Measurements from ENCODE around the gene IPO7. TPM values are rescaled to one million over a fixed set of nuclear protein-coding genes. Genes with fewer than 3 reads are reported as not detected.

Gene IPO7
- total and polyA plus RNA-seq, 10 of the 15 experiments (the other 5 are each of a cell fraction or from before 2014, with no cell fraction given): 5.0 to 51.4 (median 30.6) TPM

DNA sequence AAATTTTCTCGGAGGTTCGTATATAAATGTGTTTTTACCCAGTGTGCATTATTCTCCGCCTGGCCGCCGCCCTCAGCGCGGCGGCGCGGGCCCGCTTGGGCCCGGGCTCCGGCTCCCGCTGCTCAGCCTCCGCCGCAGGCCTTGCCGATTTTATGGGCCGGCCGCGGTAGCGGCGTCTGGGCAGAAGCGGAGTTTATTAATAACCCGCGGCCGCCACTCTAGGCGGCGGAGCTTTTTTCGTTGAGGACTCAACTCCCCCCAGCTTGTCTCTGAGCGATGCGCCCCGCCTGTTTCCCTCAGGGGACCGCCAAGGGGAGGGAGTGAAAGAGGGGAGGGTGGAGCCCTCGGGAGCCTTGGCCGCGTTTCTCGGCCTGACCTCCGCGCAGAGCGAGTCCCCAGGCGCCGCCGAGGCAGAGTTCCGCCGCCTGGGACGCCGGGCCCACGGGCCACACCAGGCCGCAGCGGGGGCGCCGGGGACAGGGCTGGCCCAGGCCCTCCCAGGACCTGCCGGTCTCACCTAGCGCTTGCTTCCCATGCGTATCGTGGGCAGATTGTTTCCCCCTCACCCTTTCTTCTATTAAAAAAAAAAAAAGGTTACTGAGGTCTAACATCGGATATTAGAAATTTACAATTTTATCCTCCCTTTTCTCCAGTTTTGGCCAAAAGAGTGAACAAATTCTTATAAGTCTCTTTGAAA lies 76.8 kb downstream of the IPO7 start (continued):
- 0 out of 2 replicates have a peak, but pooled peaks have one; percentile 11 for TF ChIP-seq SMC3 (IDR thresholded peaks at IDR 0.05; ENCODE audit: borderline replicate concordance, low read length)
- no peak; the same call in 1 of the 2 replicates for TF ChIP-seq EED (IDR thresholded peaks at IDR 0.05; ENCODE audit: low read depth)
- TF ChIP-seq, protein P1, sequence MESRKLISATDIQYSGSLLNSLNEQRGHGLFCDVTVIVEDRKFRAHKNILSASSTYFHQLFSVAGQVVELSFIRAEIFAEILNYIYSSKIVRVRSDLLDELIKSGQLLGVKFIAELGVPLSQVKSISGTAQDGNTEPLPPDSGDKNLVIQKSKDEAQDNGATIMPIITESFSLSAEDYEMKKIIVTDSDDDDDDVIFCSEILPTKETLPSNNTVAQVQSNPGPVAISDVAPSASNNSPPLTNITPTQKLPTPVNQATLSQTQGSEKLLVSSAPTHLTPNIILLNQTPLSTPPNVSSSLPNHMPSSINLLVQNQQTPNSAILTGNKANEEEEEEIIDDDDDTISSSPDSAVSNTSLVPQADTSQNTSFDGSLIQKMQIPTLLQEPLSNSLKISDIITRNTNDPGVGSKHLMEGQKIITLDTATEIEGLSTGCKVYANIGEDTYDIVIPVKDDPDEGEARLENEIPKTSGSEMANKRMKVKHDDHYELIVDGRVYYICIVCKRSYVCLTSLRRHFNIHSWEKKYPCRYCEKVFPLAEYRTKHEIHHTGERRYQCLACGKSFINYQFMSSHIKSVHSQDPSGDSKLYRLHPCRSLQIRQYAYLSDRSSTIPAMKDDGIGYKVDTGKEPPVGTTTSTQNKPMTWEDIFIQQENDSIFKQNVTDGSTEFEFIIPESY (IDR thresholded peaks at IDR 0.05): no peak
- peak; percentile 61 for TF ChIP-seq TBL1XR1 (IDR thresholded peaks at IDR 0.05; ENCODE audit: low read depth, low read length)
- no peak for TF ChIP-seq JUND (IDR thresholded peaks at IDR 0.05; ENCODE audit: low read depth, low read length)
- TF ChIP-seq LARP7 (IDR thresholded peaks at IDR 0.05): peak; percentile 93
- TF ChIP-seq HDGF (IDR thresholded peaks at IDR 0.05): no peak
- TF ChIP-seq BACH1 (IDR thresholded peaks at IDR 0.05; ENCODE audit: borderline replicate concordance): peak; percentile 72
- no peak for TF ChIP-seq ZBED1 (IDR thresholded peaks at IDR 0.05; ENCODE audit: borderline replicate concordance)
- TF ChIP-seq ZNF622 (IDR thresholded peaks at IDR 0.05): no peak
- 0 out of 2 replicates have a peak, but pooled peaks have one; percentile 56 for TF ChIP-seq RBBP5 (conservative IDR thresholded peaks at IDR 0.05)
- peak in 1 of 2 experiments; percentile 24; a peak in 1 of 3 replicates for TF ChIP-seq EGR1 (IDR thresholded peaks at IDR 0.05; ENCODE audit: borderline replicate concordance in 1 of 2, low read depth in 2 of 2, low read length in 2 of 2)
- TF ChIP-seq RUNX3 (IDR thresholded peaks at IDR 0.05; ENCODE audit: low read length): no peak; the same call in 1 of the 2 replicates
- TF ChIP-seq NR2C1 (IDR thresholded peaks at IDR 0.05): no peak
- TF ChIP-seq, protein P2, sequence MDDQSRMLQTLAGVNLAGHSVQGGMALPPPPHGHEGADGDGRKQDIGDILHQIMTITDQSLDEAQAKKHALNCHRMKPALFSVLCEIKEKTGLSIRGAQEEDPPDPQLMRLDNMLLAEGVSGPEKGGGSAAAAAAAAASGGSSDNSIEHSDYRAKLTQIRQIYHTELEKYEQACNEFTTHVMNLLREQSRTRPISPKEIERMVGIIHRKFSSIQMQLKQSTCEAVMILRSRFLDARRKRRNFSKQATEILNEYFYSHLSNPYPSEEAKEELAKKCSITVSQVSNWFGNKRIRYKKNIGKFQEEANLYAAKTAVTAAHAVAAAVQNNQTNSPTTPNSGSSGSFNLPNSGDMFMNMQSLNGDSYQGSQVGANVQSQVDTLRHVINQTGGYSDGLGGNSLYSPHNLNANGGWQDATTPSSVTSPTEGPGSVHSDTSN (IDR thresholded peaks at IDR 0.05; ENCODE audit: insufficient replicate concordance, low read depth, low read length): peak; percentile 15
- TF ChIP-seq, protein P3, sequence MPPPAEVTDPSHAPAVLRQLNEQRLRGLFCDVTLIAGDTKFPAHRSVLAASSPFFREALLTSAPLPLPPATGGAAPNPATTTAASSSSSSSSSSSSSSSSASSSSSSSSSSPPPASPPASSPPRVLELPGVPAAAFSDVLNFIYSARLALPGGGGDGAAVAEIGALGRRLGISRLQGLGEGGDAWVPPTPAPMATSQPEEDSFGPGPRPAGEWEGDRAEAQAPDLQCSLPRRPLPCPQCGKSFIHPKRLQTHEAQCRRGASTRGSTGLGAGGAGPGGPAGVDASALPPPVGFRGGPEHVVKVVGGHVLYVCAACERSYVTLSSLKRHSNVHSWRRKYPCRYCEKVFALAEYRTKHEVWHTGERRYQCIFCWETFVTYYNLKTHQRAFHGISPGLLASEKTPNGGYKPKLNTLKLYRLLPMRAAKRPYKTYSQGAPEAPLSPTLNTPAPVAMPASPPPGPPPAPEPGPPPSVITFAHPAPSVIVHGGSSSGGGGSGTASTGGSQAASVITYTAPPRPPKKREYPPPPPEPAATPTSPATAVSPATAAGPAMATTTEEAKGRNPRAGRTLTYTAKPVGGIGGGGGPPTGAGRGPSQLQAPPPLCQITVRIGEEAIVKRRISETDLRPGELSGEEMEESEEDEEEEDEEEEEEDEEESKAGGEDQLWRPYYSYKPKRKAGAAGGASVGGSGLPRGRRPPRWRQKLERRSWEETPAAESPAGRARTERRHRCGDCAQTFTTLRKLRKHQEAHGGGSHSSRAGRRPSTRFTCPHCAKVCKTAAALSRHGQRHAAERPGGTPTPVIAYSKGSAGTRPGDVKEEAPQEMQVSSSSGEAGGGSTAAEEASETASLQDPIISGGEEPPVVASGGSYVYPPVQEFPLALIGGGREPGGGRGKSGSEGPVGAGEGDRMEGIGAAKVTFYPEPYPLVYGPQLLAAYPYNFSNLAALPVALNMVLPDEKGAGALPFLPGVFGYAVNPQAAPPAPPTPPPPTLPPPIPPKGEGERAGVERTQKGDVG (CRISPR knock-in tag; IDR thresholded peaks at IDR 0.05): no peak
- TF ChIP-seq SIX5 (IDR thresholded peaks at IDR 0.05; ENCODE audit: low read depth, low read length, severe bottlenecking): no peak
- TF ChIP-seq ZSCAN29 (IDR thresholded peaks at IDR 0.05): peak; percentile 77; the same call in 1 of the 2 replicates
- TF ChIP-seq, protein P4, sequence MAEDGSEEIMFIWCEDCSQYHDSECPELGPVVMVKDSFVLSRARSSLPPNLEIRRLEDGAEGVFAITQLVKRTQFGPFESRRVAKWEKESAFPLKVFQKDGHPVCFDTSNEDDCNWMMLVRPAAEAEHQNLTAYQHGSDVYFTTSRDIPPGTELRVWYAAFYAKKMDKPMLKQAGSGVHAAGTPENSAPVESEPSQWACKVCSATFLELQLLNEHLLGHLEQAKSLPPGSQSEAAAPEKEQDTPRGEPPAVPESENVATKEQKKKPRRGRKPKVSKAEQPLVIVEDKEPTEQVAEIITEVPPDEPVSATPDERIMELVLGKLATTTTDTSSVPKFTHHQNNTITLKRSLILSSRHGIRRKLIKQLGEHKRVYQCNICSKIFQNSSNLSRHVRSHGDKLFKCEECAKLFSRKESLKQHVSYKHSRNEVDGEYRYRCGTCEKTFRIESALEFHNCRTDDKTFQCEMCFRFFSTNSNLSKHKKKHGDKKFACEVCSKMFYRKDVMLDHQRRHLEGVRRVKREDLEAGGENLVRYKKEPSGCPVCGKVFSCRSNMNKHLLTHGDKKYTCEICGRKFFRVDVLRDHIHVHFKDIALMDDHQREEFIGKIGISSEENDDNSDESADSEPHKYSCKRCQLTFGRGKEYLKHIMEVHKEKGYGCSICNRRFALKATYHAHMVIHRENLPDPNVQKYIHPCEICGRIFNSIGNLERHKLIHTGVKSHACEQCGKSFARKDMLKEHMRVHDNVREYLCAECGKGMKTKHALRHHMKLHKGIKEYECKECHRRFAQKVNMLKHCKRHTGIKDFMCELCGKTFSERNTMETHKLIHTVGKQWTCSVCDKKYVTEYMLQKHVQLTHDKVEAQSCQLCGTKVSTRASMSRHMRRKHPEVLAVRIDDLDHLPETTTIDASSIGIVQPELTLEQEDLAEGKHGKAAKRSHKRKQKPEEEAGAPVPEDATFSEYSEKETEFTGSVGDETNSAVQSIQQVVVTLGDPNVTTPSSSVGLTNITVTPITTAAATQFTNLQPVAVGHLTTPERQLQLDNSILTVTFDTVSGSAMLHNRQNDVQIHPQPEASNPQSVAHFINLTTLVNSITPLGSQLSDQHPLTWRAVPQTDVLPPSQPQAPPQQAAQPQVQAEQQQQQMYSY (CRISPR knock-in tag; IDR thresholded peaks at IDR 0.05): no peak
- TF ChIP-seq WRNIP1 (IDR thresholded peaks at IDR 0.05; ENCODE audit: borderline replicate concordance, low read depth, low read length): no peak
- TF ChIP-seq ATF7 (IDR thresholded peaks at IDR 0.05; ENCODE audit: low read depth): no peak
- TF ChIP-seq RFX5 (IDR thresholded peaks at IDR 0.05; ENCODE audit: low read depth, low read length): no peak

All from GM12878 (cell line).